Activated CD4-positive, alpha-beta T cell treated with anti-CD3 and anti-CD28 coated beads, Interleukin-2, amount 50 U/mL, for 4 hours (primary cell): Measurements from ENCODE around the gene ABI3BP.

Experiments used
- DNase-seq, 2 experiments: peaks; one replicate each; pipeline ENCODE4 v3.0.0-alpha.2; 2020

ABI3BP gene

DNA sequence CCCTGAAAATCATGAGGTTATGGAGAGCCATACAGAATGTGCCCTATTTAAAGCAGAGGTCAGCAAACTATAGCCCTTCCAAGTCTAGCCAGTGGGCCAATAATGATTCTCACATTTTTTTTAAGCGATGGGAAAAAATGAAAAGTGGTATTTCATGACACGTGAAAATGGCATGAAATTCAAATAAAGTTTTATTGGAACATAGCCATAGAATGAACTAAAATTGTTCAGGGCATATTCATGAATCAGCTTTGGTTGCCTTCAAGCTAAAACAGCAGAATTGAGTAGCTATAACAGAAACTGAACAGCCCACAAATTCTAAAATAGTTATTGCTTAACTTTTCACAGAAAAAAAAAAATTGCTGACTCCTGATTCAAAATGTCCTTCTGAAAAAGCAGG lies 179.4 kb downstream of the ABI3BP start:
- DNase-seq = no peak

DNA sequence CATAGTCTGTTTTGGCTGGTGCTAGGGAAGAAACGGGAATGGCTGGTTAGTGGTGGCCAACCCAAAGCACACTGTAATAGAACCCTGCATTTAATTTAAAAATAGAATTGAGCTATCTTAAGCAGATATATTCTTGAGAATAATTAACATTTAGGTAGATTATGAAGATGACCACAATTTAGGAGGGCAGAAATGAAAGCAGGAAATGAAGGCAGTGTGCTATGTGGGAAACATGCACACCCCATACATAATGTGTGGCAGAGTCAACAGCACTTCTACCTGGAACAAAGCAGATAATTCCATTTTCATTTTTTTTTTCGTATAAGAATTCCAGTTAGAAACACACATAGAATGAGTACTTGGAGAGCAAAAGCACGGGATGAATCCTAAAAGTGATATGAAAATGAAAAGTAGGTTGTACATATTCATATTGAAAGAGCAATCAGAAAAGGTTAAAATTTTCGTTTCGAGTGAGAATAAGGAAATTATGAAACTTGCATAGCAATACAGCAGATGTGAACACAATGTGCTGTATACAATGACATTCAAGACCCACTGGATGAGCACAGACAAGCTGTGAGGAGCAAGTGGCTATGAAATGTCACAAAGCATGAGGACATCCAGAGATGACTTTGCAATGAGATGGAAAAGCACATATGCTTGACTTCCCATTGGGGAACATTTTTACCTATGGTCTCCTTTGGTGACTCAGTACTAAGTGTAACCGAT lies 181.3 kb downstream of the ABI3BP start:
- DNase-seq = no peak

DNA sequence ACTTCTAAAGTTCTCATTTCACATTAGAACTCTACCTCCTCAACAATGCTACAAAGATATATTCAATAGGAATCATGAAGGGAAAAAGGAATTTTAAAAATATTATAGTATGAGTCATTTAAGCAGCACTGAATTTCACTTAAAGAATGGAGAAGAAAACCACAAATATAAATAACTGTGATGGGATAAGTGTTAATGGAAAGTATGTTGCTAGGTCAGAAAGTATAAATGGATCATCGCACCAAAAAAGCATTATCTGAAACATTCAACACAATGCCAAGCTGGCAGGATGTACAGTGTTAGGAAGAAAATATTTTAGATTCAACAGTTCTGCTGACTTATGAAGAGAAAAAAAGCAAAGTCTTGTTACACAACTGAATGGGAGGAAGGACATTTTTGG lies 182.6 kb downstream of the ABI3BP start:
- no peak for DNase-seq

DNA sequence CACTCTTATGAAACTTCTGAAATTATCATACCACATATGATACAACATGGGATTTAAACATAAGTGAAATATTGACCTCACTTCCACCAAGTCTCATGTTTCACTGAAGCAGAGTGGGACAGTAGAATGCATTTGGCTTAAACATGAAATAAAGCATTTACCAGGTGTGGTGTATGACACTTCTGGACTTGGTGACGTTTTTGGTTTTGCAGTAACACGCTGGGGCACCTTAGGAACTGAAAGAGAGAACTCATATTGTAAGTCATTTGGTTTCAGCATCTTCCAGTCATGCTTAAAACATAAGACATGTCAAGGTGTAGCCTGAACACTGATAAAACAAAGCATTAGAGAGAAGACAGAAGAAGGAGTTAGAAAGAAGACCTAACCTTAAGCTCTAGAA lies 188.6 kb downstream of the ABI3BP start:
- DNase-seq = no peak

DNA sequence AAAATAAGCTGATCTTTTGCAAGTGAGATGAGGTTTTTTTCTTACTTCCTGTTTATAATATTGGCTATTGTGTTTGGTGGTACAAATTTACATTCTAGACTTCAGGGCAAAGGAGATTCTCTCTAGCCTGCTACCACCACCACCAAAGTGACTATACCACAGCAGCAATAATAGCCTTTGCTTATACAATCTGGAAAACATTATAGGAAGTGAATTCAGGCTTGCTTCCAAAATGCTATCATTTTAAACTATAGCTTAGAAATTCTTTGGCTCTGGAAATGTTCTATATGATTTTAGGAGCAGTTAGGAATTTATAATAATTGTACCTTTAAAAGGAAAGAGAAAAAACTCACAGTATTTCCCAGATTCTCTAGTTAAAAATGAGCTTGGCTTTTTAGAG lies 189.5 kb downstream of the ABI3BP start:
- no peak for DNase-seq

DNA sequence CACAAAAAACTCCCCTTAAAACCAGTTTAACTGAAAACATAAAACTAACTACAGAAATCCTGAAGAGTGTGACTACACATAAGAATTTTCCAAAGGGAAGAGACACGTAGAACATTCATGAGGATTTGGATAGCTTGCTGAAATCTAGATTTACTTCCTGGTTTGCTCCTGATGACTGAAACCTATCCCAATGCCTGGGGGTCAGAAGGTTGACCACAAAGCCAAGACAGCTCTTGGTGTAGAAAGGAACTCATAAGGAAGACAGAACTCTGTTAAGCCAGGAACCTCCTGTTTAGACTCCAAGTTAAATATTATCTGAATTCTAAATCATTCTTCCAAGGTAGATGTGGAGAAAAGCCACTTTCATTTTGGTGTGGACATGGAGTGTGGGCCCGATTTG lies 191.1 kb downstream of the ABI3BP start:
- DNase-seq = no peak

DNA sequence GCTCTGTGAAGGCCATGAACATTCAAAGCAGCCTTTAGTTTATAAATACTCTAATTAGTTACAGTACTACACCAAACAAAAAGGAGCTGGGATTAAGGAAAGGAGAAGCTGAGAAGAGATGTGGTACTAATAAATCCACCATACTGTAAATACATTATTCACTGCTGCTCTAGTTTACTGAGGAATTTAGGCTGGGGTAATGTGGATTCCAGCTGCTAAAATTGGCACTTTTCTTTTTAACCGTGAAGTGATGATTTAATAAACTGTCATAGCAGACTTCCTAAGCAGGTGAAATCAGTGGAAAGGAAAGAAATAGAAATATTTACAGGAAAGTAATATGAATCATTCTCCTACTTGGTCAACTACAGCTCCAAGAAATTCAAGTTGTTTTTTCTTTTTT lies 195.2 kb downstream of the ABI3BP start:
- no peak for DNase-seq

DNA sequence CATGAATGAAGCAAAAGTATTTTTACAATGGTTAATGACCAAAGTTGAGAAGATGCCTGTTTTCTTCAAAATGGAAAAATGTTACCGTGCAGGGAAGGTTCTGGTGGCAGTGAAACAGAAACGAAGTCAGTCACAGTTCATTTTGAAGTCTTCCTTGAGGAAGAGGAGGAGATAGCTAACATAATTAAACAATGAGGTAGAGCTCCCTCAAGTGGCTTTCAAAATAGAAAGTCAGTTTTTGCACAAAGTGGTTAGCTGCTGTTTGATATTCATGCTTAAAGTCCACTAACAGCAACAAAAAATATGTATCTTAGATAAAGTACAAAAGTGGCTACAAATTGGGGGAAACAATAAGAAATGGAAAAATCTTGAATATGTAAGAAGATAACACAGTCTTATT lies 196.7 kb downstream of the ABI3BP start:
- no peak for DNase-seq

DNA sequence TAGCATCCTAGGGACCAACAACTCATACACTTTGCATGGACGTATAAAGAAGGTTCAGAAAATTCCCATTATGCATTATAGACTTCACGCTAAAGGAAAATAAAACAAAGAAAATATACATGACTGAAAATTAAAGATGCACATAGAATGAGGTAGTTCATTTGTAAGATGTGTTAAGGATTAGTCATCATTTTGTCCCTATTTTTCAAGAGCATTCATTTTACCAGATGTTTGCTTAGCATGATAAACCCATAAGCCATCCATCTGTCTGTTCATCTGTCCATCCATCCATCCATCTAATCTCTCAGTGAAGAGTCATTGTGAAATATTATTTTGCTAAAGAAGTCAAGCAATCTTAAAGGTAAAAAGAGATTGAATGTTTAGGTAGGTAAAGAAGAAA lies 203.6 kb downstream of the ABI3BP start:
- DNase-seq = no peak

DNA sequence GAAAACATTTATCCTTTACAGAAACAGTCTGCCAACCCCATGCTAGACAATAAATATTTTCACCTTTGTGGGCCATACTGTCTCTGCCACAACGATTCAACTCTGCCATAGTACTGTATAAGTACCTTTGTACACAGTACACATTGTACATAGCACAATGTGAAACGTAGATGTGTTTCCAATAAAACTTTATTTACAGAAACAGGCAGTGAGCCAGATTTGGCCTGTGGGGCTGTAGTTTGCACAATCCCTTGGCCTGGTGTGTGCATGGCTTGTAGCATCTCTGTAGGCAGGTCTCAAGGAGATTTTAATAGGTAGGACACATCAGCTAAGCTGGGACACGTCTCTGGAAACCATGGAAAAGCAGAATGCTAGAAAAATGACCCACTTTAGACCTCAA lies 209.6 kb downstream of the ABI3BP start:
- no peak for DNase-seq

DNA sequence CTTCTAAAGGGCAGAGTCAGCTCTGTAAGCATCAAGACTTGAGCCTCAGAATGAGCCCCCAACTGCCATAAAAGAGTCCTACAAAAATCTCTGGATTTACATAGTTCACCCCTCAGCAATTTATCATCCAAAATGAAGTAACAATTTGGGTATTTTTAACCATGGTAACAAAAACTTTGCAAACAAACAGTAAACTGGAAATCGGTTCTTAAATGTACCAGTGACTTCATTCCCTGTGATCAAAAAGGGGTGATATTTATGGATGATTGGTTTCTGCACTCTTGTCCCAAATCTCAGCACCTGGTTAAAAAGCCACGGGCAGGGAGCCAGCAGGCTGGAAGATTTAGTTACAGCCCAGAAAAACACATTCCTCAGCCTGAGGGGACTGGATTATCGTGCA lies 210.3 kb downstream of the ABI3BP start:
- DNase-seq = no peak

DNA sequence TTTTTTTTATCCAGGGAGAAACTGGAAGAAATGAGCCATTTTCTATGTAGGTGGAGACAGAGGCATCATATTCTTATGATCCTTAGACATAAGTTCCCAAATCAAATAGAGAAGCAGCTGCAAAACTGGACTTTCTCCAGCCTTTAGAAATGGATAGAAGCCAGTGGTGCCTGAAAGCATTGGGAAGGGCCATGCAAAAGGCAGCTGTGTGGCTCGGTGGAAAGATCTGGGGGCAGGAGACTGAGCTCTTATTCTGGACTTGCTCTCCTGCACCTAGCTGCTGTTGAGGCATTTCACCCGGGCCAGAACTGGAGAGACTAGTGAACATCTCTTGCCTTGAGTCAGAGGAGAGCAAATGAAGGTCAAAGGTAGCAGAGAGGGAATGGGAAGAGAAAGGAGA lies 210.9 kb downstream of the ABI3BP start:
- no peak for DNase-seq

DNA sequence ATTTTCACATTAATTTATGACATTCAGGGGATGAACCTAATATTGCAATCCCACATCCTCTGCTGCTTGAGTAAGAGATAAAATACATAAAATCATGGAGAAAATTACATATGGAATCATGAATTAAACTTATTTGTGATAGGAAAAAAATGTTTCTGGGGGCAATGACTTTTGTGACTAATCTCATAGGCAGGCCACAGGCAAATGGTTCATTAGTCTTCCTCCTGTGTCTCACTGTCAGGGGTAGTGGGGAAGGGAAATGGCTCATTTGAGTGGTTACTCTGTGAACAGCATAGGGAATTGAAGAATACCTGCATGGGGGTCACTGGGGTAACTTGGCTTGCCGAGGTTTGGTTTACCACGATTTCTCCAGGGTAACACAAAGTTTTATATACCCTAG lies 211.9 kb downstream of the ABI3BP start:
- no peak for DNase-seq

DNA sequence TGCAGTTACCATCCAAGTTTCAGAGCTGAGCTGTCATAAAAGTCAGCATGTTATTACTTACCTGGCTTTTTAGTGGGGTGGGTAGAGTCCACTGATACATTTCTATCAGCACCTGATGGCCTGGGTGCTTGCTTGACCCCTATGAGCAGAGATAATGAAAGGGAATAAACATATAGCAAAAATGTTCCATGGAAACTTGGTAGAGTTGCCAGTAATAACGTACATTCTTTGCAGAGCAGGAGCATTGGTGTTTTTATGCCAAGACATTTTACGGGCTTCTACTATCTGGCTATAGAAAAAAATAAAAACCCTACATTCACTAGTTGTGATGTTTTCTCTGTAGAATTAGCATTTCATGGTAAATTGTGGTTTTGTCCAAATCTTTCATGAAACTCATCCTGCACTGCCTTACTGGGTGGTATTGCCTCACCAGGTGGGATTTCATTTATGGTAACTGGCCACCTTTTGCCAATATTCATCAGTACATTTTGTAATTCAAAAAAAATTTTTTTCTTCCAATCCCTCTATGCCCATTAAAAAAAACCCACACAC lies 213.1 kb downstream of the ABI3BP start:
- DNase-seq = no peak

DNA sequence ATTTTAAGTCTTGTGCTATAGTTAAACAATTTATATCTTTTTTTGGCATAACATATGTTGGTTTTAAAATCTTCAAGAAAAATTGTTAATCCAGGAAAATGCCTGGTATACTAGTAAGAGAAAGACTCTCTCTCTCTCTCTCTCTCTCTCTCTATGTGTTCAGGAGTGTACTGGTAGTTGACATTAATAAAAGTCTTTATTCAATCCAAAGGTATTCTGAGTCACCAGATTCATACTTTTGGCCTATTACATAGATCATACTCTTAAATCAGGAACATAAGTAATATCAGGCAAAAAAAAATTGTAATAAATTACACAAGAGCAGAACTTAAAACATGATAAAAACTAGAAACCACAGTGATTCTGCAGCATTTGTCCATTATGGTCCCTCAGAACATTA lies 213.7 kb downstream of the ABI3BP start:
- no peak for DNase-seq

DNA sequence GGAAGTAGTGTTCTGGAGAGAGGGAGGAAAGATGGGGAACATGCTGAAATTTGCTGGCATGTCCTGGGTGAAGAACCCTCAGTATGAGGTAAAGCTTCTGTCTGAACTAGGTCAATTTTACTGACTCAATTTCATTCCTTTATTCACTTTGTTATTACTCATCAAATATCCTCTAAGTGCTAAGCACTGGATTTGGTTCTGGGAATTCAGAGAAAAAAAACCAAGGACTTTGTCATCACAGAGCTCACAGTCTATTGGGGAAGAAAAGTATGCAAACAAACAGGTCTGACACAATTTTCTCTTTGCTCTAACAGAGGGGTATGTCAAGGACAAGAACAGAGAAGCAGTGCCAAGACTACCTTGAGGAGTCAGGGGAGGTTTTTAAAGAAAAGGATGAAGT lies 215.9 kb downstream of the ABI3BP start:
- DNase-seq = no peak

DNA sequence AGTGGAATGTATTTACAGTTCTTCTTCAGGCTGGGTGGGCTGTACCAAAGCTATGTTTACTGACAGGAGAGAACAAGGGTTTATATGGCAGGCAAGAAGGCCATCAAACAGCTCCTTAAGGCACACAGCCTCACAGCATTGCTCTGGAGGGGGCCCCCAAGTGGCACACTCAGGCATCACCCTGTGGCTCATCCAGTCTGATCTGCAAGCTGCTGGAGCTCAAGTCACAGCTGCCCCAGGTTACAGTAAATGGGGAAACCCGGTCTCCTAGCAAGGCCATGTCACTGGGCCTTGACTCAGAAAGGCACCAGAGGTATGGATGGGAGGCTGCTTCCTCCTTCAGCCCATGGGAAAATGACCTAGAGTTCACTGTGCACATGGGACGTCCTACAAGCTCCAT lies 216.5 kb downstream of the ABI3BP start:
- DNase-seq = no peak

DNA sequence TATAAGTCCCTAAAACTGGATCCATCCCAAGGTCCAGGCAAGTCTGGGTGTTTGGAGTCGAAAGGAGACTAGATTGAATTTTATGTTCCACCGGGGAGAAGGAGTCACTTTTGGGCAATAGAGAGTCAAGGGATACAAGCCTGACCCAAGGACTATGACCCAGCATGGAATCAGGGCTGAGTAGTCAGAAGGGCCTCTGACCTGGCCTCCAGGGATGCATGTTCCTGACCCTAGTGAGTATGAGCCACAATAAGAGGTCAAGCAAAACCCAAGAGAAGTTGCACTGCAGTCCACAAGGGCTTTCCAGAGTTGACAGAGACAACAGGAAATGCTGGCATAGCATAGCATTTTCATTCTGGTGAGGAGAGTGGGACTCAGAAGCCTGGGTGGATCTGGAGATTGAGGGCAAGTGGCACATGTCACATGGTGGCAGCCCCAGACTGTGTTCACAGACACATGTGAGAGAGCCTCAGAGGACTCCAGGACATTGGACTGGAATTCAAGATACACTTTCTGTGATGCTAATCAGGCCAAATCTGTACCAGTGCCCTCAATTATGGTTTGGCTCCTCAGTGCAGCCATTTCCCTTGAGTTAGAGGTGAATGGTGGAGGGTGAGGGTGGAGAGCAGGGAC lies 217.0 kb downstream of the ABI3BP start:
- DNase-seq = no peak

DNA sequence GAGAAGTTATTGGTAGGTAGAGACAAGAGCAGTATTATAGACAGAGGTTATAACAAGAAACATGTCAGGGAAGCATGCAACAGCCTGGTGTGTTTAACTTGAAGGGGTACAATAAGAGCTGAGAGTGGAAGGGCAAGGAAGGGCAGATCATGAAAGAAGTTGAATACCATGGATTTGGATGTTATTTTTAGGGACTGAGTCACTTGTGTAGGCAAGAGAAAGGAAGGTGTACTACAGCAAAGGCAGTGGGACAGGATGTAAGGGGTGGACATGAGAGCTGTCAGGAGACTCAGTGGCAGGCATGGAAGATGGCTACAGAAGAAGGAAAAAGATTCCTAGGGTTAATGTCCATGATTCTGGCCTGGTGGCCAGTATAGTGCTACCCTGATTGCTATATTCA lies 217.6 kb downstream of the ABI3BP start:
- no peak for DNase-seq

DNA sequence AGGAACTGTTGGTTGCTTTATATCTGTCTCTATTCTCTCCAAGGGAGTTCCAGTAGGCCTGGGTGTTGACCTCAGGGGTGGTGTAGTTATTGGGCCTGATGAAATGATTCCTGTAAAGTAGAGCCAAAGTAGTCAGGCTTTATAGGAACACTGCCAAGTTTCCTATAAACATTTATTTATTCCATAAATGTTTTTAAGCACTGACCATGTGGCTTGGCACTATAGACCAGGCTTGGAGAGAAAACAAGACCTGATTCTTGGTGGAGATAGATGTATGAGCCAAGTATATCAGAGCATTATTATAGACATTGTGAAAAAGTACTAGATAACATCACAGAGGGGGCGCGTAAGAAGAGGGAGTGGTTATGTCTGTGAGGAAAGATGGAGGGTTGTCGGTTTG lies 218.0 kb downstream of the ABI3BP start:
- no peak for DNase-seq

DNA sequence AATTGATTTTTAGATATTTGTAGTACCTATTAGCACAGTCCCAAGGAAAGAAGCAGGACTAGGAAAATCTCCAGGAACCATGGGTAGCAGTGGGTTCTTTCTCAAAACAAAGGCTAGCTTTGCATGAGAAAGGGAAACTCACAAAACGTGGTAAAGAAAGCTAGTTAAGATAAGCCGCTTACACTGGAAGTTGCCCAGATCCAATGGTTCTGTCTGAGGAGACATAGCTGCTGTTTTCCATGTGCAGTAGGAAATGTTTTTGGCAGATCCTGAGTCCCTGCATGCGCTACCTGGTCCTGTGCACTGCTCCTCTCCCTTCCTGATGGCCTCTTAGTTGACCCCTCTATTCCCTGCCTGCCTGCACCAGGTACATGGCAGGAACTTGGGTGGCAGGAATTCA lies 223.5 kb downstream of the ABI3BP start:
- no peak for DNase-seq

DNA sequence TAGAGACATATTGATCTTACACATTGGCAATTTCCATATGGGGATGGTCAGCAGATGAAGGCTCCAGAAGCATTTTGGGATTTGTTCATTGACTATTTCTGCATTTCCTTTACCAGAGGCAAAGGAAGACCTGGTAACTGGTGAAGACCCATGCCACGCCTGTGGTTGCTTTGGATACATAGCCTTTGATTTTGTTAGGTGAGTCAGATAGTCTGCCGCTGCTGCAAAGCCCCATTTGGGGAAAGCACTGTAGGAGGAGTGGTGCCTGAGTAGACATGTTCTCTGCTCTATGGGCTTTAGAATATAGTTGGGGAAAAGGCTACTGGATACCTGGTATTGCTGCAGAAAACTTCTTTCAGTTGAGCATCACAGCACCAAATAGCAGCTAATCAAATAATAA lies 227.2 kb downstream of the ABI3BP start:
- DNase-seq = no peak

DNA sequence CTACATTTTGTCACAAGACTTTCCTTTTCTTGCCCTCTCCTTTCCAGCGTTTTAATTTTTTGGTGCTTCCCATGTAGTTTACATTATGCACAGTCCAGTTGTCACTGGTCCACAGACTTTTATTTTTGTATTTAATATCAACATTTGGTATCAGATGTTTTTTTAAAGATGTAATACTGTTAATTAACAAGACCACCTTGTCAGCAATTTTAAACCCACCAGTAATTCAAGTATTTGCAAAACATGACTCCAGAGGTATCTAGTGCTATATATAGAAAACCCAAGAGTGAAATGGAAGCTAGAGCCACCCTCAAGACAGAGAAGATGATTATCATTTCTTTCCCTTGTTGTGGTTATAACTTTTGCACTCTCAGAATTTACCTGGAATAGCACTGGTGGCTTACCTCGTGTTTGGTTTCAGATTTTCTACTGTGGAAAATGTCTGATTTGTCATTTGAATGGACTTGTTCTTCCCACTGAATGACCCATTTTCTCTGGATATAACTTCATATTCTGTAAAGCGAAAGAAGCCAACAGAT lies 227.7 kb downstream of the ABI3BP start:
- no peak for DNase-seq

DNA sequence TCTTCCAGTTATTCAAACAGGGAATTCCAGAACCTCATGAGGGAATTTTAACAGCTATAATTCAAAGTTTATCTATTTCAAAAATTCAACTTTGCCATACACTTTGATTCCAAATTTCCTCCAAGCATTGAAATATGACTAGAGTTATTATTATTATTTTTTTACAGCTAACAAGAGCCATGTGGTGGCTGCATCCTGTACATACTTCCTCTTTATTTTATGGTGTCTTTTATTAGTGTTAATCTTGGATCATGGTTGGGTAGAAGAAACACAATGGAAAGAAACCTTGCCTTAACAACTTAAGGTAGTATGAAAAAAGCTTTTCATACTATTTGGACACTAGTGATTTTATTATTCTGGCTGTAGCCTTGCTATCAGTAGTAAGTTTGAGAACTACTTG lies 231.3 kb downstream of the ABI3BP start:
- DNase-seq = no peak
